ENCODE measurements around the gene FOXC2.
"Not testable (repeated sequence)": the region's sequence is repeated elsewhere in the genome, so short reads cannot be mapped to it uniquely, and the experiment has no call there.

FOXC2 gene

GRCh38 chr16:86573646-86574508, 7.2 kb downstream of the FOXC2 start:
- no peak for DNase-seq (ENCODE audit: low read depth)

- no peak for DNase-seq (ENCODE audit: low read depth)
Observed at GRCh38 chr16:86574646-86575045, 8.0 kb downstream of the FOXC2 start.

GRCh38 chr16:86575095-86575685, 8.6 kb downstream of the FOXC2 start:
- DNase-seq (ENCODE audit: low read depth), result no peak

- DNase-seq (ENCODE audit: low read depth), result no peak
Observed at GRCh38 chr16:86575754-86576557, 9.3 kb downstream of the FOXC2 start.

GRCh38 chr16:86576591-86577313, 10.1 kb downstream of the FOXC2 start:
- no peak for DNase-seq (ENCODE audit: low read depth)

GRCh38 chr16:86577314-86577971, 10.8 kb downstream of the FOXC2 start:
- DNase-seq (ENCODE audit: low read depth), result no peak

- DNase-seq (ENCODE audit: low read depth), result no peak
Observed at GRCh38 chr16:86578061-86578599, 11.5 kb downstream of the FOXC2 start, which contains the start of gene FOXL1. Gene FOXL1 (plus strand): TSS chr16:86578549. CDS start chr16:86578724, 175 bp downstream.

GRCh38 chr16:86578611-86579267, 12.1 kb downstream of the FOXC2 start:
- DNase-seq (ENCODE audit: low read depth), result no peak

- DNase-seq (ENCODE audit: low read depth), result no peak
Observed at GRCh38 chr16:86579268-86580062, 12.8 kb downstream of the FOXC2 start.

GRCh38 chr16:86580063-86580790, 13.6 kb downstream of the FOXC2 start:
- no peak for DNase-seq (ENCODE audit: low read depth)

GRCh38 chr16:86580791-86581170, 14.2 kb downstream of the FOXC2 start:
- no peak for DNase-seq (ENCODE audit: low read depth)

- no peak for DNase-seq (ENCODE audit: low read depth)
Observed at GRCh38 chr16:86581458-86581857, 14.8 kb downstream of the FOXC2 start.

- no peak for DNase-seq (ENCODE audit: low read depth)
Observed at GRCh38 chr16:86584071-86584685, 17.5 kb downstream of the FOXC2 start.

GRCh38 chr16:86584726-86585721, 18.4 kb downstream of the FOXC2 start:
- DNase-seq (ENCODE audit: low read depth), result no peak

- DNase-seq (ENCODE audit: low read depth), result no peak
Observed at GRCh38 chr16:86585821-86586611, 19.4 kb downstream of the FOXC2 start.

GRCh38 chr16:86587487-86587886, 20.9 kb downstream of the FOXC2 start:
- no peak for DNase-seq (ENCODE audit: low read depth)

- DNase-seq (ENCODE audit: low read depth), result not testable (repeated sequence)
Observed at GRCh38 chr16:86587955-86588354, 21.3 kb downstream of the FOXC2 start.

Data from stimulated activated CD8-positive, alpha-beta memory T cell treated with anti-CD3 and anti-CD28 coated beads, Interleukin-4, amount 100 ng/mL, for 24 hours (primary cell).